GM19455 (cell line): ENCODE results near the gene FIBP.

Source experiments
- ATAC-seq: cut with Tn5 transposase; IDR thresholded peaks from one replicate; pipeline ENCODE4 v1.9.1; 2021; ENCODE audit not compliant: unreplicated experiment

FIBP gene

DNA sequence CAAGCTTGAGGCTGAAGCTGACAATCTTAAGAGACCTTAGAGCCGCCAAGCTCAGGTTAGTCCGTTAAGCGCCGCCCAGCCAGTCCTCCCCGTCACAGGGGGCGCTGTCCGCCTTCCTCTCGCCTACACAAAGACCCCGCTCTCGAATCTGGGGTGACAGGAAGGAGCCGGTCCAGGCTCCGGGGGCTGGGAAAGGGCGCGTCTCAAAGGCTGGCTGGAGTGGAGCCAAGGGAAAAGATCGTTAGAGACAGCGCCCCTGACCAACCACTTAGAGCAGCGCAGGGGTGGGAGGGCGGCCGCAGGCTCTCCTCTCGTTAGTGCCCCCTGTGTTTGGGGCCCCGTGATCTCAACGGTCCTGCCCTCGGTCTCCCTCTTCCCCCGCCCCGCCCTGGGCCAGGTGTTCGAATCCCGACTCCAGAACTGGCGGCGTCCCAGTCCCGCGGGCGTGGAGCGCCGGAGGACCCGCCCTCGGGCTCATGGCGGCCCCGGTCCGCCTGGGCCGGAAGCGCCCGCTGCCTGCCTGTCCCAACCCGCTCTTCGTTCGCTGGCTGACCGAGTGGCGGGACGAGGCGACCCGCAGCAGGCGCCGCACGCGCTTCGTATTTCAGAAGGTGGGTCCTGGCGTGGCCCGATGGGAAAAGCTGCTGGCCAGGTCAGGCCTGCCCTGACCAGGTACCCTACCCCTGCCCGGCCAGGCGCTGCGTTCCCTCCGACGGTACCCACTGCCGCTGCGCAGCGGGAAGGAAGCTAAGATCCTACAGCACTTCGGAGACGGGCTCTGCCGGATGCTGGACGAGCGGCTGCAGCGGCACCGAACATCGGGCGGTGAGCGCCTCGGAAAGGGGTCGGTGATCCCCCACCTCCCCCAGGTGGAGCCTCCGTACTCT, 27.8 kb downstream of the FIBP start, which contains the start of gene MUS81:
Gene MUS81, plus strand, starts transcription at position 156 of the 887 bp plus-strand sequence. Its CDS starts 321 bp downstream, at position 477.
- peak; percentile 30 for ATAC-seq

DNA sequence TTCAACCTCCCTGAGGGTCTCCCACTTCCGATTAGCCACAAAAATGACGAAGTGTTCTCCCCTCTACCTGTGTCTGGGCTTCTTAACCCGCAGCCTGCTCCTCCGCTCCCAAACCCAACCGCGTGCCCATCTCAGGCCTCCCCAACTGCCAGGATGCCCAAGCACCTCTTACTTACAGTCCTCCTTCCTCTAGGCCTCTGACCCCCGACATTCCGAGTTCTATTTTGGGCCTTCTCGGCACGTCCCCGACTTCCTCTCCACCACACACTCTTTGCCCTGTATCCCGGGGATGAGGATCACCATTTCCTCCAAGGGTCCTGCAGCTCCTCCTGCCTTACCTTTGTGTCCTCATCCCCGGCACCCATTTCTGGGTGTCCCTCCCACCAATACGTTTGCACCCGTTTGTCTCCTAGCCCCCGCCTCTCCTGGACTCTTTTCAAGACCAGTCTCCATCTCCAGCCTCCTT, 28.4 kb downstream of the FIBP start:
- ATAC-seq: no peak

GRCh38 chr11:65859095-65859811, 29.0 kb downstream of the FIBP start:
- ATAC-seq: peak; percentile 44

GRCh38 chr11:65858681-65859087, 29.6 kb downstream of the FIBP start:
- no peak for ATAC-seq

DNA sequence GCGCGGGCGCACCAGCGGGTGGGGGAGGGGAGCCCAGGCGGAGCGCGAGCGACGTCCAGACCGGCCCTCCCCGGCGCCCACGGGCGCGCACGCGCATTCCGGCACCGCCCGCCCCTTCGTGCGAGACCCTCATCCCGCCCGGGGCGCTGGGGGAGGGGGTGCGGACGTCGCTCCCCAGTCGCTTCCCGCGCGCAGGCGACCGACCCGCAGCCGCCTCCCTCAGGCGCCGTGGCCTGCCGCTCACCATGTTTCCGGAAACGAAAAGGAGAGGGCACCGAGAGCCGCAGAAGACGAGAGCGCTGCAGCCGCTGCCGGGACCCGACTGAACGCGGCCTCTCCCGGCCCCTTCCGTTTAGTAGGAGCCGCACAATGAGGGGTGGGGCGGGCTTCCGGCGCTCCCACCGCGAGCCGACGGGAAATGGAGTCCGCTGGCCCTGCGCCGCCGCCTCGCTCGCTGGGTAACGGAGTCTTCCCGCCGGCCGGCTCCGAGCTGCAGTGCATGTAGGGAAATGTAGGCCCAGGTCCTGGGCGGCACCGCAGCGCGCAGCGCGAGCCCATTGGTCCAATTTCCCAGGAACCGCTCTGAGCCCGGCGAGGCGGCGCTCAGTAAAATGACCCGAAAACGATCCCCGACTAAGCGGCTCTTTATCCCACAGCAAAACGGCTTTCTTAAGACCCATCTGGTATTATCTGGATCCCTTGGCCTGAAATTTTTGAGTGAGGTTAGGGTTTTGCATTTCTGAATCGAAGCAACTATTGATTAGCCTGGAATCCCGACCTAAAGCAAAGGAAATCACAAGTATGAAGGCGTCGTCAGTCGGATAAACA, 30.2 kb downstream of the FIBP start, which contains the start of gene CFL1:
Gene CFL1, minus strand, starts transcription at position 328 of the 828 bp plus-strand sequence. Its CDS starts 81 bp downstream, at position 247.
- peak; percentile 45 for ATAC-seq

- ATAC-seq: peak; percentile 1
Measured at GRCh38 chr11:65857500-65857852, 30.8 kb downstream of the FIBP start.

- peak; percentile 21 for ATAC-seq
Measured at GRCh38 chr11:65856689-65857499, 31.4 kb downstream of the FIBP start.

DNA sequence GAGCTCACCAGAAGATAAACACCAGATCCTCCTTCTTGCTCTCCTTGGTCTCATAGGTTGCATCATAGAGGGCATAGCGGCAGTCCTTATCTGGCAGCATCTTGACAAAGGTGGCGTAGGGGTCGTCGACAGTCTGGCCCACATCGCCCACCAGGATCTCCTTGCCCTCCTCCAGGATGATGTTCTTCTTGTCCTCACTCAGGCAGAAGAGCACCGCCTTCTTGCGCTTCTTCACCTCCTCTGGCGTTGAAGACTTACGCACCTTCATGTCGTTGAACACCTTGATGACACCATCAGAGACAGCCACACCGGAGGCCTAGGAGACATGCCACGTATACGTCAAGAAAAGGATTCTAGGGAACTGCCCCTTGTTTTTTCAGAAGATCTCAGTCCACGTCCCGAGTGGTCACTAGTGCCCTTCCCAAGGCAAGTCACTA, 32.3 kb downstream of the FIBP start:
- ATAC-seq: no peak

DNA sequence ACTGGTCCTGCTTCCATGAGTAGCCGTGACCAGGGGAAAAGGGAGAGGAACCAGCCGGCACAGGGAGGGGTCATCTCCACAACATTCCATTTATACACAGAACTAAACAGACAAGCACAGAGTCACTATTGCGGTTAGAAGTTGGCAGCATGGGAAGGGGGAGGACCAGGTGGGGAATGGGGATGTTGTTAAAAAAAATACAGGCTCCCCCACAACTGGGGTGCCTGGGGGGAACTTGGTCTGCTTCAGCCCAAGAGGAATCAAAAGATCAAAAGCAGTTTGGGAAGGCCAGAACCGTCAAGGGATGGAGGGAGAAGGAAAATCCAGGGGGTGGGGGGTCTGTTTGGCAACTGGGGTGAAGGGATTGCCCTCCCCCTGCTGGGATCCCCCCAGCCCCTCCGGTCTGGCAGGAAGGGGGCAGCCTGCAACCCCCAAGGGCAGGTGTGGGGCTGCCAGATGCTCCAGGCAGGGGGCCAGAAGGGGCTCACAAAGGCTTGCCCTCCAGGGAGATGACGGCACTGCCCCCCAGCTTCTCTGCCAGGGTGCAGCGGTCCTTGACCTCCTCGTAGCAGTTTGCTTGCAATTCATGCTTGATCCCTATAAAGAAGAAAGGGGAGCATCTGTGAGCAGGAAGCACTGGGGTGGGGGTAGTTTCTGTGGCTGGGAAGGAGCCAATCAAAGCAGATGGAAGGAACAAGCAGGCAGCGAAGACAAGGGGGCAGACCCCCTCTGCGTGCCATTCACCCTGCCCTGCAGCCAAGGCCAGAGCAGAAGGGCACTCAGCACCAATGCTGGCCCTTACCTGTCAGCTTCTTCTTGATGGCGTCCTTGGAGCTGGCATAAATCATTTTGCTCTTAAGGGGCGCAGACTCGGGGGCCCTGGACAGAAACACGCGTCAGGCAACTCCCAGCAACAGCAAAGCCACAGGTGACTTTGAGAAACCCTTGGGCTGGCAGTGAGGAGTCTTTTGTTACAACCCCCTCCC, 33.1 kb downstream of the FIBP start:
- no peak for ATAC-seq

DNA sequence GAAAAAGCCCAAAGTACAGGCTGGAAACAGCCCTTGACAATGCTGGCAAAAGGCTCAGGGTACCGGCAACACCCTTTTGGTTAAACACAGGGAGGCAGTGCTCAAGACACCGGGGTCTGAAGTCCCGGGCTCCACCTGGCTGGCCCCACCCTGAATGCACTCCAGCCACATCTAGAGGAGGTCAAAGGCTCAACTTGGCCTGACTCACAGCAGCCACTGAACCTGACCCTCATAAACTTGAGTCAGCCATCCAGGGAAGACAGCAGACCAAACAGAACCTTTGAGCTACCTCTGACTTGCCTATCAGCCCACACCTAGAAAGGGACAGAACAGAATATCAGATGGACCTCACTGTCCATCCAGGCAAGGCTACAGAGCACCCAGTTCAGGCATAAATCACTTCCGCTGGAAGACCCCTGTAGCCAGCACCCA, 34.1 kb downstream of the FIBP start:
- no peak for ATAC-seq

DNA sequence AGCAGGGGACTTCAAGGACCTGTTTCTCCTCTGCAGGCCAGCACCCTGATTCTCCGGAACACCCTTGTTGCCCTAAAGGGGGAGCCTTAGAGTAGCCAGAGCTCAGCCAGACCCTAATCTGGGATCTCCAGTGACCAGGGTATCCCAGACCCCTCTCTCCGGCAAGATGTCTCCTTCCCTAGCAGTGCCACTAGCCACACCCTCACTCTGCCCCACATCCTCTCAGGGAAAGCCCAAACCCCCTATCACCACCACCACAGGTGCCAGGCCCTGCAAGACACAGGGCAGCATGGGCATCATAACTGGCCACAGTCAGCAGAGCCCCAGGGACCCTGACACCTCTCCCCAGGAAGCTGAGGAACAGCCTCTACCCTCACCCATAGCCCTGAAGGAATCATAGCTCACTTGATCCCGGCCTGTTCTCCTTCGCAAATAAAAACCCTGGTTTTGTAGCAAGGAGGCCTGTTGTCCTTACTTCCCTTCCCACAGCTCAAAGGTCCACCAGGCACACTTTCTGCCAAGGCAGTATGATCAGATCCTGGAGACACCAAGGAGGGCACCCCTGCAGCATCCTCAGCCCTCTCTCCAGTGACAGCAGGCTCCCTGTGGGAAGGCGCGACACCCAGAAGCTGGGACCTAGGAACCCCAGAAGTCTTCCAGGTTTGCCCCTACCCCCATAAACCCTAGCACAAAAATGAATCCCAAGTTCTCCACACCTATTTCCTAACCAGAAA, 34.9 kb downstream of the FIBP start:
- ATAC-seq: no peak

GRCh38 chr11:65852508-65853245, 35.6 kb downstream of the FIBP start:
- no peak for ATAC-seq

DNA sequence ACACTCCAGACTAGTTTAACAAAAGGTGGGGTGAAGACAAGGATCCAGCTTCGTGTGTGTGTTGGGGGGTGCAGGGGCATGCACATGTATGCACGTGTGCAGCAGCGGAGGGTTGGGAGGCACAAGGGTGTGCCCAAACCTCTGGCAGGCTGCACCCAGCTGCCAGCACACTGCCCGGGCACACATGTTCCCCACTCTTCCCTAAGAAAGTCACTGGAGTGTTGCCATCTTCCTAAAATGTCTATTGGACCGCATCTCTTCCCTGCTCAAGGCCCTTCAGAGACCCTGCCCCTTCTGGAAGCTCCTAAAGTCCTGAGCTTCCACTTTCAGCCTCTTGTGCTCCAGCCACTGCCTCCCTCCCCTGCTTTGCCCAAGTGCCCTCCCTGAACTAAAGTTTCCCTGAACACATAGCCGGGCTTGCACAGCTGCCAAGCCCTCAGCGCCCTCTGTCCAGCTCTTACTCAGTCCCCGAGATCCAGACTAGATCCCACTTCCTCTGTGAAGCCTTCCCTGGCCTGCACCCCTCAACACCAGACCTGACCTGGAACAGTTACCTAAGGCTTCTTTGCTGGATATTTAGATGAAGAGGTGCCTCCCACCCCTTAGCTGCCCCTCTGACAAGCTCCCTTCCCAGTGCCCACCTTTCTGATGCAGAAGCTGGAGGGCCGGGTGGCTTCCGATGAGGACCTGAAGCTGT, 36.3 kb downstream of the FIBP start:
- ATAC-seq: no peak

- no peak for ATAC-seq
Measured at GRCh38 chr11:65851083-65851579, 37.1 kb downstream of the FIBP start.

- no peak for ATAC-seq
Measured at GRCh38 chr11:65850217-65851082, 37.8 kb downstream of the FIBP start.

GRCh38 chr11:65849771-65850216, 38.5 kb downstream of the FIBP start:
- no peak for ATAC-seq
